ENCODE measurements around the gene TMEM207. TPM values are rescaled to one million over a fixed set of nuclear protein-coding genes. Genes with fewer than 3 reads are reported as not detected.

Gene TMEM207
- total and polyA plus RNA-seq, 2 of the 8 experiments (the other 6 are each of a cell fraction or from before 2014, with no cell fraction given), result not detected

- Histone ChIP-seq H2BK12ac (ENCODE audit: low read depth, low read length) (no peak overlapping the region), H2BK5ac (ENCODE audit: low read depth, low read length) (no peak overlapping the region), H3K14ac (ENCODE audit: insufficient read length) (no peak overlapping the region), H2BK120ac (replicated peaks; ENCODE audit: low read depth, low read length) (no peak overlapping the region), H4K91ac (replicated peaks; ENCODE audit: insufficient read length, low read length) (no peak overlapping the region), H3K4me2 (ENCODE audit: insufficient read depth in 1 of 2, low read depth in 2 of 2, low read length in 2 of 2) (no peak overlapping the region), H2AK5ac (ENCODE audit: low read depth, low read length) (no peak overlapping the region), H3K23ac (ENCODE audit: insufficient read length) (no peak overlapping the region), H3K27me3 (replicated peaks in 1 of 4; ENCODE audit: control insufficient read depth in 3 of 4, extremely low read depth in 1 of 4, insufficient read depth in 3 of 4, low read length in 3 of 4) (no peaks in the 10 kb centered on the region), H2BK15ac (ENCODE audit: low read length) (no peak overlapping the region), H3K56ac (replicated peaks; ENCODE audit: insufficient read length, low read depth, low read length) (no peak overlapping the region), H3K4me1 (replicated peaks in 1 of 4; ENCODE audit: control insufficient read depth in 3 of 4, insufficient read depth in 4 of 4, low read length in 3 of 4) (no peaks in the 10 kb centered on the region), H3K4ac (replicated peaks; ENCODE audit: insufficient read length, low read depth, low read length) (no peak overlapping the region), H2BK20ac (ENCODE audit: low read length) (no peak overlapping the region), H4K20me1 (replicated peaks in 1 of 2; ENCODE audit: control insufficient read depth in 1 of 2, insufficient read depth in 2 of 2, low read length in 2 of 2) (no peaks in the 10 kb centered on the region), H3K27ac (ENCODE audit: low read depth, low read length) (no peak overlapping the region), H3K79me2 (ENCODE audit: control insufficient read depth in 1 of 2, insufficient read depth in 2 of 2, low read length in 2 of 2) (no peaks in the 10 kb centered on the region), H4K8ac (ENCODE audit: extremely low read depth, insufficient read depth, low read length) (no peak overlapping the region), H2AFZ (ENCODE audit: low read length) (no peak overlapping the region), H3K36me3 (ENCODE audit: control insufficient read depth in 2 of 4, insufficient read depth in 4 of 4, low read length in 3 of 4) (no peaks in the 10 kb centered on the region), H3K4me3 (ENCODE audit: extremely low read depth in 1 of 4, insufficient read depth in 2 of 4, low read depth in 3 of 4, low read length in 4 of 4) (no peak overlapping the region), H3K9ac (replicated peaks in 1 of 4; ENCODE audit: extremely low read depth in 1 of 4, low read depth in 3 of 4, low read length in 3 of 4) (no peak overlapping the region), H4K5ac (ENCODE audit: insufficient read length, low read depth, low read length) (no peak overlapping the region), H3K18ac (ENCODE audit: extremely low read depth, low read length) (no peak overlapping the region), H3K9me3 (ENCODE audit: insufficient read depth in 2 of 2, low read depth in 1 of 2, low read length in 1 of 2) (no peaks in the 10 kb centered on the region), H3K23me2 (ENCODE audit: low read depth, low read length) (no peaks in the 10 kb centered on the region; the same call in 1 of the 2 replicates), H3K79me1 (ENCODE audit: low read depth, low read length) (no peaks in the 10 kb centered on the region)
- DNase-seq (ENCODE audit: low read depth in 1 of 2, low spot score in 2 of 2) (no peak), FAIRE-seq (no peak)
- POLR2A ChIA-PET (ENCODE audit: partially characterized antibody), result no interaction called here
- CTCF ChIA-PET (ENCODE audit: partially characterized antibody), result interaction anchor here (0.9 to 1.4 kb wide), 3 partner anchors 9 to 206 kb away, joined by 3 read pairs; no protein-coding TSS in a partner anchor
- no peak for TF ChIP-seq HDAC2 (IDR thresholded peaks at IDR 0.05; ENCODE audit: borderline replicate concordance in 1 of 2, low read depth in 2 of 2, low read length in 2 of 2)
- no peak for TF ChIP-seq KDM4A (IDR thresholded peaks at IDR 0.05; ENCODE audit: low read depth, low read length, severe bottlenecking)
- TF ChIP-seq BRCA1 (IDR thresholded peaks at IDR 0.05; ENCODE audit: low read depth, low read length), result no peak
- no peak for TF ChIP-seq CTBP2 (IDR thresholded peaks at IDR 0.05; ENCODE audit: borderline replicate concordance, insufficient read depth, insufficient read length, low read length)
- TF ChIP-seq, protein P1, sequence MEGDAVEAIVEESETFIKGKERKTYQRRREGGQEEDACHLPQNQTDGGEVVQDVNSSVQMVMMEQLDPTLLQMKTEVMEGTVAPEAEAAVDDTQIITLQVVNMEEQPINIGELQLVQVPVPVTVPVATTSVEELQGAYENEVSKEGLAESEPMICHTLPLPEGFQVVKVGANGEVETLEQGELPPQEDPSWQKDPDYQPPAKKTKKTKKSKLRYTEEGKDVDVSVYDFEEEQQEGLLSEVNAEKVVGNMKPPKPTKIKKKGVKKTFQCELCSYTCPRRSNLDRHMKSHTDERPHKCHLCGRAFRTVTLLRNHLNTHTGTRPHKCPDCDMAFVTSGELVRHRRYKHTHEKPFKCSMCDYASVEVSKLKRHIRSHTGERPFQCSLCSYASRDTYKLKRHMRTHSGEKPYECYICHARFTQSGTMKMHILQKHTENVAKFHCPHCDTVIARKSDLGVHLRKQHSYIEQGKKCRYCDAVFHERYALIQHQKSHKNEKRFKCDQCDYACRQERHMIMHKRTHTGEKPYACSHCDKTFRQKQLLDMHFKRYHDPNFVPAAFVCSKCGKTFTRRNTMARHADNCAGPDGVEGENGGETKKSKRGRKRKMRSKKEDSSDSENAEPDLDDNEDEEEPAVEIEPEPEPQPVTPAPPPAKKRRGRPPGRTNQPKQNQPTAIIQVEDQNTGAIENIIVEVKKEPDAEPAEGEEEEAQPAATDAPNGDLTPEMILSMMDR (IDR thresholded peaks at IDR 0.05; ENCODE audit: control extremely low read depth in 1 of 3, insufficient read depth in 1 of 3, low read depth in 1 of 3, low read length in 3 of 3), result no peak
- no peak for TF ChIP-seq TAF7 (optimal IDR thresholded peaks at IDR 0.05; ENCODE audit: borderline replicate concordance, low read depth, low read length)
Measured at GRCh38 chr3:190494907-190495306, 45.2 kb upstream of the TMEM207 start.

Measured in H1 (cell line).